T-helper 2 cell treated with Interferon-gamma antibody and Interleukin-4, amounts not matched to agents 100 ng/mL and 5 ng/mL, for 36 hours (primary cell): ENCODE measurements around the gene CUTC. TPM values are rescaled to one million over a fixed set of nuclear protein-coding genes. Genes with fewer than 3 reads are reported as not detected.

Experiments used
- intact Hi-C: fragments of 100-400 bp; cut with micrococcal nuclease; formaldehyde crosslinking; loops from one replicate; pipeline ENCODE4 v1.15.1; 2023
- total RNA-seq: library from RNA; stranded (reverse); gene quantifications from 2 replicates; pipeline ENCODE4 v1.2.3, GENCODE V29; 2022

The CUTC gene, protein sequence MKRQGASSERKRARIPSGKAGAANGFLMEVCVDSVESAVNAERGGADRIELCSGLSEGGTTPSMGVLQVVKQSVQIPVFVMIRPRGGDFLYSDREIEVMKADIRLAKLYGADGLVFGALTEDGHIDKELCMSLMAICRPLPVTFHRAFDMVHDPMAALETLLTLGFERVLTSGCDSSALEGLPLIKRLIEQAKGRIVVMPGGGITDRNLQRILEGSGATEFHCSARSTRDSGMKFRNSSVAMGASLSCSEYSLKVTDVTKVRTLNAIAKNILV
- 21.3 and 21.7 TPM in 2 replicates for total RNA-seq

- intact Hi-C loops = loop anchor here (1.0 to 5.0 kb wide), 5 partner anchors 112 to 1597 kb away; partner anchors contain the start of genes DNMBP, GOT1, HPS1 and R3HCC1L
Measured at GRCh38 chr10:99732033-99732842, at the start of gene CUTC, which contains the start of gene COX15. Gene CUTC, plus strand, starts transcription at chr10:99732234. Its CDS starts 115 bp downstream, at chr10:99732349. Gene COX15, minus strand, starts transcription at chr10:99732127. Its CDS starts 78 bp downstream, at chr10:99732049.

GRCh38 chr10:99682752-99683151 is 49.3 kb upstream of the CUTC start:
- intact Hi-C loops = no loop called here

- intact Hi-C loops = no loop called here
Measured at GRCh38 chr10:99685597-99685967, 46.5 kb upstream of the CUTC start.

DNA sequence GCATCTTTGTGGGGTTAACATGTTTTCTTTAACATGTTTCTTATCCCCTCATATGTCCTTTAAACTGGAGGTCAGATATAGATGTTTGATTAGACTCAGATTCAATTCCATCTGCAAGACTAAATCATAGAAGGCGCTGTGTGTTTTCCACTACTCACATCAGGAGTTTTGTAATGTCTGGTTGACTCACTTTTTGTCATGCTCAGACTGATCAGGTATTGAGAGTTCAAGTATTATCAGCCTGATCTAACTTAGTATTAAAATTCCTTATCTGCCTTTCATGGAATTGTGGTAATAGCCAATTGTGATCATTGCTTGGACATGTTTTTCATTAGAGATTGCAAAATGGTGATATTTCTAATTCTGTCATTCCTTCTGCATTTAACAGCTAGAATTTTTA is 42.6 kb upstream of the CUTC start:
- intact Hi-C loops = no loop called here

DNA sequence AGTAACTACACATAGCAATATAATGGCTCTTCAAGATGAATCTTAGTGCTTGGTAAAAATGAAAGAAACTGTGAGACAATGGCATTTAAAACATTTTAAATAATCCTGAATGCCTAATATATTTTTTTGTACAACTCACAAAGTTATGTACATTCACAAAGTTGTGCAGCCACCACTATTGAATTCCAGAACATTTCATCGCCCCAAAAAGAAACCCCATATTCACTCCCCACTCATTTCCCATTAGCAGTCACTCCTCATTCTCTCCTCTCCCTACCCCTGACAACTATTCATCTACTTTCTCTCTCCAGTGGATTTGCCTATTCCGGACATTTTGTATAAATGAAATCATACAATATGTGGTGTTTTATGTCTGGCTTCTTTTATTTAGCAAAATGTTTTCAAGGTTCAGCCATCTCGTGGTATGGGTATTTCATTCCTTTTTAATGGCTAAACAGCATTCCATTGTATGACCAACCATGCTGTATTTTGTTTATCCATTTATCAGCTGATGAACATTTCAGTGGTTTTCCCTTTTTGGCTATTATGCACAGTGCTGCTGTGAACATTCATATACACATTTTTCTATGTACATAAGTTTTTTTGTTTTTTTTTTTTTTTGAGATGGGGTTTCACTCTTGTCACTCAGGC is 38.0 kb upstream of the CUTC start:
- intact Hi-C loops = no loop called here

- intact Hi-C loops = no loop called here
Measured at GRCh38 chr10:99695761-99696160, 36.3 kb upstream of the CUTC start.

DNA sequence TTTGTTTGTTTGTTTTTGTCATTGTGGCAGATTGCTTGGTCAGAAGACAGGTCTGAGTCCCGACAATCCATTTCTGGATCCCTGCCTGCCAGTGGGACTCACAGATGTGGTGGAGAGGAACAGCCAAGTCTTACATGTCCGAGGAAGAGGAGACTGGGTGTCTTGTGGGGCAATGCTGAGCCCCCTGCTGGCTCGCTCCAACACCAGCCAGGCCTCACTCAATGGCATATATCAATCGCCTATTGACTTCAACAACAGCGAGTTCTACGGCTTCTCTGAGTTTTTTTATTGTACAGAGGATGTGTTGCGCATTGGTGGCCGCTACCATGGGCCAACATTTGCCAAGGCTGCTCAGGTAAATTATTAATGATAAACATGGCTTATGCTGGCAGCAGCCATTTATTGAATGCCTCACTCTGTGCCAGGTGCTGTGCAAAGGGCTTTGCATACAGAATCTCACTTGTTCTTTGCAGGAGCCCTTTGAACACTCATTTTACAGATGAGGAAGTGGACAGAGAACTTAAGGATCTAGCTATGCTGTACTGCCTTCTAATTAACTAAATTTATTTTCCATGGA is 33.4 kb upstream of the CUTC start:
- intact Hi-C loops = no loop called here

- intact Hi-C loops = no loop called here
Measured at GRCh38 chr10:99700649-99701048, 31.4 kb upstream of the CUTC start.

DNA sequence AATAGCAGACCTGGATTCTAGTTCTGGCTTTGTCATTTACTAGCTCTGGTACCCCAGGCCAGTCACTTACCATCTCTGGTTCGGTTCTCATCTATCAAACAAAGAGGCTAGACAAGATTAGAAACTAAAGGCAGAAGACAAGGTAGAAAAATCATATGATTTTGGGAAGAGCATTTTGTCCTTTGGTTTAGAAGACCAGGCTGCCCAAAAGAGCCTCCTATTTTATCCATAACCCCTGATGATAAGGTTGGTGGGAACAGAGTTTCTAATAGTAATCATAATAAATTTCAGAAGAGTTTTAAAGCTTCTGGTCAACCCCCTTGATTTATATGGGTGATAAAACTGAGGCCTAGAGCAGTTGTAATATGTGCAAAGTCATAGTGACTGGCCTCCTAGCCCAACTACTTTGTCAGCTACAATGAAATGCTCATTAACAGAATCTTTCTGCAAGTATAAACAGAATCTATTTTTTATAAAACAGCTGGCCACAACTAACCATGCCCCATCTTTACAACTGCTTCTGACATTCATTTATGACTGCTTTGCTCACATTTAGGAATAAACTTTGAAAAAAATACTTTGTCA is 23.5 kb upstream of the CUTC start:
- intact Hi-C loops = no loop called here

- intact Hi-C loops = loop anchor here (2.0 to 5.0 kb wide), 2 partner anchors 89 to 272 kb away; partner anchors contain the start of gene SLC25A28
Measured at GRCh38 chr10:99709480-99710229, 22.4 kb upstream of the CUTC start.

DNA sequence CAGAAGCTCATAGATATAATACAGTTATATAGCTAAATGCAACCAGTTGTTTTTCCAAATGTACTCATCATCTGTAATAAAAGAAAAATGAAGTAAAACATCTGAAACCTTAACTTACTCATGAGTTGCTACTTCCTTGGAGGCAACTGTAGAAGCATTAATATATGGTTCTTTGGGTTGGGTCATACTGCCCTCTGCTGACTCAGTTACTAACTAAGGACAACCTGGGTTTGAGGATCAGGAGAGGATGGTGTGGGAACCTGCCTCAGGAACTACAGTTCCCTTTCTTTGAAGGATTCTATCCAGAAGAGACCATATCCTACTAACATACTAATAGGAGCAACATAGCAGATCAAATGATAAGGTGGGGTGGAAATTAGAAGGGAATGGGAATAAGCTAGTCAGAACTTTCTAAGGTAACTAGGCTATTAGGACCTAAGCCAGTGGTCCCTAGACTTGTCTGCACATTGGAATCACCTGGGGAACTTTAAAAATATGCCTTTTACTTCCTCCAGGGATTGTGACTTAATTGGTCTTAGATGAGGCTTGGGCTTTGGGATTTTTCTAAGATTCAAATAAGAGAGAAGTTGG is 20.8 kb upstream of the CUTC start:
- intact Hi-C loops = loop anchor here (1.0 to 5.0 kb wide), 4 partner anchors 81 to 274 kb away; partner anchors contain the start of gene SLC25A28

DNA sequence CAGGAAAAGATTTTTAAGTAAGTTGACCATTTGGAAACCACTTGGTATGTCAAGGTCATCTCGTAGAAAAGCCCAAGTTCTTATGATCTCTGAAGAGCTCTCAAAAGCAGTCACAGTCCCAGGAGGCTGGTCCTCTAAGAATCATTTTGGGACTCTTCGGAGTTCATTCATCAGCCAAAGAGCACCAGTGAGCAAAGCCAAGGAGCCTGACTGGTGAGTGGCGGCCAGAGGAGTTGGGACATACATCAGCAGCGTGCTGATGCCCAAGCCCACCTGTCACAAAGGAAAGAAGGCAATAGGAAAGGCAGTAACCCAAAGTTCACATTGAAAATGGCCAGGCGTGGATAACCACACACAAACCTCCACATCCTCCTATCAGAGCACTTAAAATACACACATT is 17.6 kb upstream of the CUTC start:
- intact Hi-C loops = loop anchor here (5.0 kb wide), 1 partner anchor 277 kb away; no protein-coding TSS in a partner anchor

DNA sequence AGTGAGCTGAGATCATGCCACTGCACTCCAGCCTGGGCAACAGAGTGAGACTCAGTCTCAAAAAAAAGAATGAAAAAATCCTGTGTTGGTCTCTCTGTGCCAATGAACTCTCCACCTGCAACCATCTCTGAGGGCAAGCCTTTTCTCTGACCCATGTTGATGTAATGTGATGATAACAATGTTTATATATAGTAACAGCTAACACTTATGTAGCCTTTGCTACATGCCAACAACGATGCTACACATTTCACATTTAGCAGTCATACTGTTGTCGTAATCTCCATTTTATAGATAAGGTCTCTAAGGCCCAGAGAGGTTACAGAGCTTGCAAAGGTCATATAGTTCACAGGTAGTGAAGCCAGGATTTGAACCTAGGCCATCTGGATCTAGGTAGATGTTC is 11.6 kb upstream of the CUTC start:
- intact Hi-C loops = no loop called here

GRCh38 chr10:99730026-99730425 is 2.0 kb upstream of the CUTC start:
- intact Hi-C loops = loop anchor here (5.0 kb wide), 1 partner anchor 1283 kb away; the partner anchor contains the start of gene HPS1

DNA sequence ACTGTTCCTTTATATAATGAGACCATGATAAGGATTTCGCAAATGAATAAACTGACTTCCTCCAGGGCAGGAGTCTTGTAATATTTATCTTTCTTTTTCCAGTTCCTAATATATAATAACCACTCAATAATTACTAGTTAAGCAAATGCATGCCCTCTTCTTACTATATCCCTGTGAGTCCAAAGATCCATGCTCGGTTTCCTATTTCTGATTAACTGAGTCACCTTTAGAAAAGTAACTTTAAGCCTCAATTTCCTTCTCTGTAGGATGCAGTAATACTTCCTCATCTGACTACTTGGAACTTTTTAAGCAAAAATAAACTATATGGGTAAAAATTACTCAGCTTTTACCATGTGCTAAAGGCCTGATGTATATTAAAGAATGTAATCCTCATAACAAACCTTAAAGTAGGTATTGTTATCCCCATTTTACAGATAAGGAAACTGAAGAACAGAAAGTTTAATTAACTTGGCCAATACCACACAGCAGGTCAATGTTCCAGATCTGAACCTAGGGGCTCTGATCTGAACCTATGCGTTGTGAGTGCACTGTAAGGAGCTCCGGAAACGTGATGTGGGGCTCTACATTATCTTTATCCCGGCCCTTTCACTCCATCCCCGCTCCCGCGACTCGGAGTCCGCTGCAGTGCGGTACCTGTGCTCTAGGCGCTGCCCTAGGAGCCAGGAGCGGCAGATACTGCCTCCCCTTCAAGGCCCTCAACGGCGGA is 565 bp upstream of the CUTC start:
- intact Hi-C loops = loop anchor here (1.0 to 5.0 kb wide), 6 partner anchors 72 to 1597 kb away; partner anchors contain the start of genes DNMBP, ENTPD7, GOT1 and HPS1

DNA sequence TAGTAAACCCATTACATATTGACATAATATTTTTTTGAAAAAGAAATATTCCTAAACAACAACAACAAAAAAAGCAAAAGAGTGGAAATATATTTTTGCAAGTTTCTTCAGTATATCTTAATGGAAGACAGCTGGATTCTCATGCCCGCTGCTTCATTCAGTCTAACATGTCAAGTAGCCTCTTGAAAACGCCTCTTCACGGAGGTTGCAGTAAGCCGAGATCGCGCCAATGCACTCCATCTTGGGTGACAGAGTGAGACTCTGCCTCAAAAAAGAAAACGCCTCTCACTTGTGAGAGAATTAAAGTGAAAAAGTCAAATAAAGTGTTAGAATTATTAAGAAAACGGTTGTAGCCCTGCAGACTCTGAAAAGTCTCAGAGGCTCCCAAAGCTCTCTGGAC is 1.3 kb downstream of the CUTC start:
- intact Hi-C loops = loop anchor here (2.0 to 5.0 kb wide), 3 partner anchors 275 to 1599 kb away; partner anchors contain the start of genes DNMBP, HPS1 and R3HCC1L

- intact Hi-C loops = loop anchor here (5.0 kb wide), 1 partner anchor 1287 kb away; the partner anchor contains the start of gene HPS1
Measured at GRCh38 chr10:99734111-99734510, 2.1 kb downstream of the CUTC start.

DNA sequence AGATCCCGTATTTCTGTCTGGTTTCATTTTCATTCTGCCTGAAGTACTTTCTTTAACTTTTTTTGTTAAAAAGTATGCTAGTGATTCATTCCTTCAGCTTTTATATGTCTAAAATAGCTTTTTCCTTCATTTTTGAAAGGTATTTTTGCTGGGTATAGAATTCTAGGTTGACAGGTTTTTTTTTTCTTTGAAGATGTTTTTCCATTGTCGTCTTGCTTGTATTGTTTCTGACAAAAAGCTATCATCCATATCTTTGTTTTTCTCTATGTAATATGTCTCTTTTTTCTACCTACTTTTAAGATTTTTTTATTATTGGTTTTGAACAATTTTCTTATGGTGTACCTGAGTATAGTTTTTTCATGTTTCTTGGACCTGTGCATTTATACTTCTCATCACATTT is 8.2 kb downstream of the CUTC start:
- intact Hi-C loops = no loop called here
